DMS53 treated with DMSO at 0.1 percent for 48 hours (cell line): ENCODE measurements around the gene LEUTX.
"Not testable (repeated sequence)": the region's sequence is repeated elsewhere in the genome, so short reads cannot be mapped to it uniquely, and the experiment has no call there.

Experiments
- DNase-seq: peaks from one replicate; lab custom pipeline; 2025; ENCODE audit not compliant: unreplicated experiment; lab: John Stamatoyannopoulos, UW

The LEUTX gene

DNA sequence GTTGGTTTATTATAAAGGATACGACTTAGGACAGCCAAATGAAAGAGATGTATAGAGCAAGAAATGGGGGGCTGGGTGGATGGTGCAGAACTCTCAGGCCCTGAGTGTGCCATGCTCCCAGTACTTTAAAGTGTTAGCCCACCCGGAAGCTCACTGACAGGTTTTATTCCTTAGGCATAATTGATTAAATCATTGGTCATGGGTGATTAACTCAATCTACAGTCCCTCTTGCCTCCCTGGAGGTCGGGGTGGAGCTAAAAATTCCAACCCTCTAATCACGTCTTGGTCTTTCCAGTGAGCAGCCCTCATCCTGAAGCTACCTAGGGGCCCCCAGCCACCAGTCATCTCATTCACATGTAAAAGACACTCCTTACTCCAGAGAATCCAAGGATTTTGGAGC is 9.9 kb upstream of the LEUTX start:
- DNase-seq = no peak

GRCh38 chr19:39780894-39781293 is 2.2 kb downstream of the LEUTX start:
- DNase-seq = no peak

- no peak for DNase-seq
Measured at GRCh38 chr19:39788244-39788643, 9.6 kb downstream of the LEUTX start.

- peak; percentile 85 for DNase-seq
Measured at GRCh38 chr19:39792999-39793546, 14.4 kb downstream of the LEUTX start.

- DNase-seq = no peak
Measured at GRCh38 chr19:39795001-39795400, 16.3 kb downstream of the LEUTX start.

DNA sequence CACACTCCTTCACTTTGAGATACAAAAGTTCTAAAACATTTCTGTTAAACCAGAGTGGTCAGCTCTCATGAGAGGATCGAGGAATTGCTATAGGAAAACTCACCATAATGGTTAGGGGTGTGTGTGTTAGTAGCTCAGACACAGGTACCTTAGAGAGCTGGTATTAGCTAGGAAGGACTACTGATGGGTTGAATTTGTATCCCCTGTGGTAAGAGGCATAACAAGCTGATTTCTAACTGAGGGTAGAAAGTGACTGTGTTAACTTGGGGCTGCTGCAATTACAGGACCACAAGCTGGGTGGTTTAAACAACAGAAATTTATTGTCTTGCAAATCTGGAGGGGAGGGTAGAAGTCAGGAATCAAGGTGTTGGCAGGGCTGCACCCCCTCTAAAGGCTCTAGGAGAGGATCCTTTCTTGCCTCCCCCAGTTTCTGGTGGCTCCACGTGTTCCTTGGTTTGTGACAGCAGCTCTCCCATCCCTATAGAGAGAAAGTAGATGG is 17.4 kb downstream of the LEUTX start:
- DNase-seq = no peak

DNA sequence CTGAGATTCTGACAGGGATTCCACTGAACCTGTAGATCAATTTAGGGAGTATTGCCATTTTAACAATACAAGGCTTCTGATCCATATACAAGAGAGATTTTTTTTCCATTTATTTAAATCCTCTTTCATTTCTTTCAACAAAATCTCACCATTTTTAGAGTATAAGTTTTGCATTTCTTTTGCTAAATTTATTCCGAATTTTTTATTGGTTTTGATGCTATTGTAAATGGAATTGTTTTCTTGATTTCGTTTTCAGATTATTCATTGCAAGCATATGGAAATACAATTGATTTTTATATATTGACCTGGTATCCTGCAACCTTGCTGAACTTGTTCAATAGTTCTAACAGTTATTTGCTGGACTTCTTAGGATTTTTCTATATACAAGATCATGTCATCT is 18.4 kb downstream of the LEUTX start:
- no peak for DNase-seq

DNA sequence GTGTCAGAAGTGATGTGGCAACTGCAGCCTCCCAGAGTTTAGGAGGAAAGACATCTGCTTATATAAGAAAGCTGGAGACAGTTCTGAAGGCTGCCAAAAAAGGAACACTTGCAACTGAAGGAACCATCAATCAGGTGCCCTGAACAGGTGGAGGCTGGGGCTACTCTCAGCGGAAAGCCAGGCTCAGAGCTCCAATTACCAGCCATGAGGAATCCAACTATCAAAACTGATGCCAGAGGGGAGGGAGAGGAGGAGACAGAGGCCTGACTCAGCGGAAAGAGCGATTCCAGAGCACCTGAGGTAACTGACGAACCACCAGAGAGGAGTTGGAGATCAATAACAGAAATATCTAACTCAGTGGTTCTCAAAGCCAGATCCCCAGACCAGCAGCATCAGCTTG is 24.3 kb downstream of the LEUTX start:
- no peak for DNase-seq

DNA sequence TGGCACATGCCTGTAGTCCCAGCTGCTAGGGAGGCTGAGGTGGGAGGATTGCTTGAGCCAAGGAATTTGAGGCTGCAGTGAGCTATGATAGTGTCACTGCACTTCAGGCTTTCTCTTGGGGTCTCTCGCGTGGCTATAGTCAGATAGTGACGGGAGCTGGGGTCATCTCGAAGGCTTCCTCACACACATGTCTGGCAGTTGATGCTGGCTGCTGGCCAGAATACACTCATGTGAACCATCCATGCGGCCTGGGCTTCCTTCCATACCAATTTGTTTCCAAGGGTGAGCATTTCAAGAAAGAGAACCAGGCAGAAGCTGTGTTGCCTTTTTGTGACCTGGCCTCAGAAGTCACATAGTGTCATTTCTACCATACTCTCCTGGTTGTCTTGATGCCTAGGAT is 26.4 kb downstream of the LEUTX start:
- no peak for DNase-seq

GRCh38 chr19:39807846-39808364 is 29.3 kb downstream of the LEUTX start:
- no peak for DNase-seq

DNA sequence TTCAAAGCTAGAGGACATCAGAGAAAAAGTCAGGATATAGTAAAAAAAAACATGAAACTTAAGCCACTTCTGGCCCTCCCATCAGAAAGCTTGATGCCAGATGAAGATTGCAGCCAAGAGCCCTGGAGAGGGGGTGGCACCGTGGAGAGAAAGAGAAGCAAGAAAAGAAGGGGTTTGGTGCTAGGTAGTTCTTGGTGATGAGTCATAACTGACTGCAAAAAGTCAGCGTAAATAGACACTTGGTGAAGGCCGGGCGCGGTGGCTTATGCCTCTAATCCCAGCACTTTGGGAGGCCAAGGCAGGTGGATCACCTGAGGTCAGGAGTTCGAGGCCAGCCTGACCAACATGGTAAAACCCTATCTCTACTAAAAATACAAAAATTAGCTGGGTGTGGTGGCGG is 30.0 kb downstream of the LEUTX start:
- not testable (repeated sequence) for DNase-seq

DNA sequence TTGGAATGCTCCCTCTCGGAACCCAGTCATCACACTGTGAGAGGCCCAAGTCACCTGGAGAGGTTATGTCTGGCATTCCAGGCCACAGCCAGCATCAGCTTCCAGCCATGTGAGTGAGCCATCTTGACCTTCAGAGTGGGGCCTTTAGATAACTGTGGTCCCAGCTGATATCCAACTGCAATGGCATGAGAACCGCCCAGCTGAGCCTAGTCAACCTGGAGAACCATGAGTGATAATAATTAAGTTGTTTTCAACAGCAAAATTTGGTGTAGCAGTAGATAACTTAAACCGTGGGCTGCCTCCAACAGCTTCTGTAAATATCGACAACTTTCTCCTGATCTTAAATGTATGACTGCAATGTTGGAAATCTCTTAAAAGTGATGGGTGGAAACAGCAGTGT is 30.7 kb downstream of the LEUTX start:
- no peak for DNase-seq

DNA sequence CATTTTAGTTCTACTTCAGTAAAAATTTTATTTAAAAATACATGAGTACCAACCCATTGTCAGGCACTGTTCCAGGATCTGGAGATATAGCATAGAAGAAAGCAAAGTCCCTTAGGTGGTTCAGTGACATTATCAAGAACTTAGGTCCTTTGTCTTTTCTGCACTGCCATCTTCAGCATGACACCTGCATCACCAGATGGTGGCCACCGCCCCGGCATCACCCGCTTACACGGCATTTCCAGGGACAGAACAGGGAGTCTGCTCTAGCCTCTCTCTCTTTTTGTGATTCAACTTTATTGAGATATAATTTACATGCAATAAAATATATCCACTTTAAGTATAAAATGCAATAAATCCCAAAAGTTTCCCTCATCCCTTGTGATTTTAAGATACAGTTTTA is 31.8 kb downstream of the LEUTX start:
- no peak for DNase-seq

DNA sequence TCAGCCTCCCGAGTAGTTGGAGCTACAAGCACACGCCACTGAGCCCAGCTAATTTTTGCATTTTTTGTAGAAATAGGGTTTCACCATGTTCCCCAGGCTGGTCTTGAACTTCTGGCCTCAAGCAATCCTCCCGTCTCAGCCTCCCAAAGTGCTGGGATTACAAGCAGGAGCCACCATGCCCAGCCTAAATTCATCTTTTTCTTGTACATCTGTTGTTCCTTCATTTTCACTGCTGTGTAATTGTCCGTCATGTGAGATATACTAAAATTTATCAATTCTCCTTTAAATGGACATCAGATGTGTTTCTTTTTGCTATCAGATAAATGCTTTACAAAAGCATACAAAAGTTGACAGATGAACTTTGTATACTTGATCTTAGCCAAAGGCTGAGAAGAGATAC is 32.4 kb downstream of the LEUTX start:
- no peak for DNase-seq

DNA sequence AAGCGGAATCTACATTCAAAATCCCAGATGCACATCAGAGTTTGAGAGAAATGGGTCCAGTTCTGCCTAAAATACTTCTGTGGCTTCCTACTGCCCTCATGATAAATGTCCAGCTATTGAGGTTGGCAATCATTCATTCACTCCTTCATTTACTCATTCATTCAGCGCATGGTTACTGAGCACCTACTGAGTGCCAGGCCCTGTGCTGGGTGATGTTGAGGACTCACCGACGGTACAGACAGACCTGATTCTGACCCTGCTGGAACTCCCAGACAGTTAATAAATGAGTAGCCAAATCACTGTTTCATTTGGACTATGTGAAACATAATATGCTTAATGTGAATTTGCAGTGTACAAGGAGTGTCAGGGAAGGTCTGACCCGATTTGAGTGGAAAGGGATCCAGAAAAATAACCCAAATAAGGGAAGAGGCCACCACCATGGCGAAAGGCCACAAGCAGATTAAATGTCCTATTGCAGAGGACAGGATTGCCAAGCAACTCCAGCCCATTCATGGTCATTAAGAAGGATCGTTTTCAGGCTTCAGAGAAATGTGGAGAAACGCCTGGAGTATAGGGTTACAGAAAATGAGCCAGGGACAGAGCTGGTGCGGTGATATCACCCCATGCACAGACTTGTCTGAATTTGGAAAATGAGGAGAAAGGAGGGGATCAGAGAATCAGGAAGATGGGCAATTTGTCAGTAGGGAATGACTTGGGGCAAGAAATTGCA is 34.8 kb downstream of the LEUTX start:
- no peak for DNase-seq

DNA sequence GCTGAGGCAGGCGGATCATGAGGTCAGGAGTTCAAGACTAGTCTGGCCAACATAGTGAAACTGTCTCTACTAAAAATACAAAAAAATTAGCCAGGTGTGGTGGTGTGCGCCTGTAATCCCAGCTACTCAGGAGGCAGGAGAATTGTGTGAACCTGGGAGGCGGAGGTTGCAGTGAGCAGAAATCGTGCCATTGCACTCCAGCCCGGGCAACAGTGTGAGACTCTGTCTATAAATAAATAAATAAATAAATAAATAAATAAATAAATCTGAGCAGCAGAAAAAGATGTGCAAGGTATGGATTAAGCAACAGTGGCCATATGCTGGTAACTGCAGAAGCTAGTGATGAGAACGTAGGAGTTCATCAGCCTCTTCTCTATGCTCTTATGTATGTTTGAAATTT is 35.5 kb downstream of the LEUTX start:
- DNase-seq = not testable (repeated sequence)

- no peak for DNase-seq
Measured at GRCh38 chr19:39814595-39814994, 35.9 kb downstream of the LEUTX start.

DNA sequence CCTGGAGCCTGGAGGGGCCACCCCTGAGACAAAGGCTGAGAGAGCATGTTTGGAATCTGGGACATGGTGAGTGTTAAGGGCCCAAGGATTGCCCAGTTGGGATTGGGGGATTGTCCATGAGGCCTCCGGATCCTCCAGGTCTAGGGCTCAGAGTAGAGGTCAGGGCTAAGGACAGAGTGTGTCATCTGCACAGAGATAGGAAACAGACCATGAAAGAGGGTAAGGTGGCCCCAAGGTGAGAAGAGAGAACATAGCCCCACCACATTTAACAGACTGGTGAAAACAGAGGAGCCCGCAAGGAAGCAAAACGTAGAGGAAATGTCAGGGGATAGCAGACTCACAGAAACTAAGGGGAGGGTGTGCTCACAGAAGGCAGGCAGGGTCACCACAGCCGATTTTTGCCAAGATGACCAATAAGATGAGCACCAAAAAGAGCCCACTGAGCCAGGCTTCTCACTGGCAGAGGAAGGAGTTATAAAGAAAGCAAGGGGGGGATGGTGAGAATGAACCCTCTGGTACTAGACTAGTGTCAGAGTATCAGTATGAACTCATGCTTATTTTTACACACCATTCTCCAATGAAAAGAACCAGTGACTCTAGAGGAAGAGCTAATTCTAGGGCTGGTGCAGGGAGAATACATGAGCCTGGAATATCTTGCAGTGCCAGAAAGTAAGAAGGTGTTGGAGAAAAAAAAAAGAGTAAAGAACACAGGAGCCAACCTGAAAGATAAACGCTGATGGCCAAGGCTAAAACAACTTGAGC is 37.8 kb downstream of the LEUTX start:
- no peak for DNase-seq

DNA sequence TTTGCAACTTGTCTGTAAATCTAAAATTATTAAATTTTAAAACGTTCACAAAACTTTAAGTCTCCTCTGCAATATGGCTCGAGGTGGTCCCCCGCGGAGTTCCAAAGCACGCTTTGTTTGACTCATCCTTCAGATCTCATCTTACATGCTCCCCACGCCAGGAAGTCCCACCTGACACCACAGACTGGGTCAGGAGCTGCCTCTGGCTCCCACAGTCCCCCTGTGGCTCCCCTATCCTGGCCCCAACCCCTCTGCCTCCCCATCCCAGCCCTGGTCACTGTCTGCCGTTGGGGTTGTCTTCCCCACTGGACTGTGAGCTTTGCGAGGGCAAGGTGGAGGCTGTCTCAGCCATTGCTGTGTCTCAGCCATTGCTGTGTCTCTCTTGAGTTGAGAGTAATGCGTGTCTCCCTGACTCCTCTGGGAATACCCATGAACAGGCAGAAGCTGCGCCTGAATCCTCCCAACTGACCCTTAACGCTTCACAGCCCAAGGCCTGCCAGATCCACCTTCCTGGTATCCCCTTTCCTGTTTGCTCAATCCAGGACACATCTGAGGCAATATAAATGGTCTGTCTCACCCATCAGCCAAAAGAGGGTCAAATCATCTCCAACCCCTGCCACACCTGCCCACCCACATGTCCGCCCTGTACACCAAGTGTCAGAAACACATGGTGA is 39.4 kb downstream of the LEUTX start:
- no peak for DNase-seq

GRCh38 chr19:39818626-39819097 is 40.0 kb downstream of the LEUTX start:
- DNase-seq = no peak

DNA sequence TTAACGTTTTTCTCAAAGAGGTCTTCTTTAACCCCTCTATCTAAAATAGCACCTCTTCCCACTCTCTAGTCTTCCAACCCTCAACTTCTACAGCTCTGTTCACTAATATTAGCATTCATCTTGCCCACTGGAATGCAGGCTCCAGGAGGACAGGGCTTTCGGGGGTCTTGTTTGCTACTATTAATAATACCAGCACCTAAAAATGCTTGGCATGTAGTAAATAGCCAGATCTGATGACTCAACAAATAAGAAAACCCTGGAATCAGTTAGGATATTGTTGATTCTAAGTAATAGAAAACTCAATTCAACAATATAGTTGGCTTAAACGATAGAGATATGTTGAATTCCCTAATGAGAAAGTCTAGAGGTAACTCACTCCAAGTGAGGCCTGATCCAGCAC is 41.1 kb downstream of the LEUTX start:
- no peak for DNase-seq
